Activated naive CD4-positive, alpha-beta T cell treated with anti-CD3 and anti-CD28 coated beads, Interleukin-2, amount 50 U/mL, for 16 hours (primary cell): ENCODE results near the gene KMT2C.
"Not testable (repeated sequence)": the region's sequence is repeated elsewhere in the genome, so short reads cannot be mapped to it uniquely, and the experiment has no call there.

ENCODE experiments used
- DNase-seq: peaks from one replicate; pipeline ENCODE4 v3.0.0-alpha.2; 2020

KMT2C gene

DNA sequence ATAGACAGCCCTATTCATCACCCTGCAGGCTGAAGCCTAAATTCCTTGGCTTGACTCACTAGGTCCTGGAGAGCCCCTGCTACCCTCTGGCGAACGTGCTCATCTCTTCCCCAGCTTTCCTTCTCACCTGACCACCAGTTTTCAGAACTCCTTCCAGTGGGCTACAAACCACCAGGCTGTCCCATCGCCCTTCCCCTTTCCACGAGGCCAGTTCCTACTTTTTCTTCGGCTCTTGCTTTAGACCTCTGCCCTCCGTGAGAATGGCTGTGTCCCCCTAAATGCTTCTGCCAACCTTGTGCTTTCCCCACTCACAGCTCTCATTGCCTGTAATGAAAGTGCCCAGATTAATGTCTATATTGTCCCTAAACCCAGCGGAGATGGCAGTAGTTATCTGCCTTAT lies 5.4 kb upstream of the KMT2C start:
- not testable (repeated sequence) for DNase-seq

- DNase-seq, result not testable (repeated sequence)
Measured at GRCh38 chr7:152438017-152438416, 2.2 kb upstream of the KMT2C start.

DNA sequence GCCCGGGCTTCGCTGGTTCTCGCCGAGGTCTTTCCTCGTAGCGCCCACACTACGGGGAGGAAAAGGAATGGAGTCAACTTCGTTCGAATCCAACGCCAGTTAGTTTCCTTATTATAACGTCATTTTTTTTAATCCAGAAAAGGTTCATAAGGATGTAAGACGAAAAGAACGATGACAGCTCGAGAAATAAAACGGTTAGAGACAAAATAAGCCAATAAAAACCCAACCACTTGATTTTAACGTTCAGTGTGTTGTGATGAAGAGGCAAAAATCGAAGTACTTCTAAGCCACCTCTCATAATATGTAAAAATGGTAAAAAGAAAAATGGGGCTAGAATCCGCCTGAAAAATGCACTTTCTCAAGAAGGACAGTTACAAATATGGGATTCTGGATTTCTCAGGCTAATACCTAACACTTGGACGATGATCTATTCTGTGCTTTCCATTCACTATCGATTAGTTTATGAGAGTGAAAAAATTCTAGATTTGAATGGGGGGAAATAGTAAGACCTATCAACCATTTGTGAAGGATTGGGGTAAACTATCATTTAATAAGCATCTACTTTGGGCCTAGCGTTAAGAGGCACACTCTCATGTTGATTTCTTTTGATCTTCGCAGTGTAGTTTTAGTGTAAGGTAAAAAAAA lies 1.2 kb upstream of the KMT2C start:
- DNase-seq, result not testable (repeated sequence)

GRCh38 chr7:152436111-152436930 lies 518 bp upstream of the KMT2C start:
- peak; percentile 88 for DNase-seq

DNA sequence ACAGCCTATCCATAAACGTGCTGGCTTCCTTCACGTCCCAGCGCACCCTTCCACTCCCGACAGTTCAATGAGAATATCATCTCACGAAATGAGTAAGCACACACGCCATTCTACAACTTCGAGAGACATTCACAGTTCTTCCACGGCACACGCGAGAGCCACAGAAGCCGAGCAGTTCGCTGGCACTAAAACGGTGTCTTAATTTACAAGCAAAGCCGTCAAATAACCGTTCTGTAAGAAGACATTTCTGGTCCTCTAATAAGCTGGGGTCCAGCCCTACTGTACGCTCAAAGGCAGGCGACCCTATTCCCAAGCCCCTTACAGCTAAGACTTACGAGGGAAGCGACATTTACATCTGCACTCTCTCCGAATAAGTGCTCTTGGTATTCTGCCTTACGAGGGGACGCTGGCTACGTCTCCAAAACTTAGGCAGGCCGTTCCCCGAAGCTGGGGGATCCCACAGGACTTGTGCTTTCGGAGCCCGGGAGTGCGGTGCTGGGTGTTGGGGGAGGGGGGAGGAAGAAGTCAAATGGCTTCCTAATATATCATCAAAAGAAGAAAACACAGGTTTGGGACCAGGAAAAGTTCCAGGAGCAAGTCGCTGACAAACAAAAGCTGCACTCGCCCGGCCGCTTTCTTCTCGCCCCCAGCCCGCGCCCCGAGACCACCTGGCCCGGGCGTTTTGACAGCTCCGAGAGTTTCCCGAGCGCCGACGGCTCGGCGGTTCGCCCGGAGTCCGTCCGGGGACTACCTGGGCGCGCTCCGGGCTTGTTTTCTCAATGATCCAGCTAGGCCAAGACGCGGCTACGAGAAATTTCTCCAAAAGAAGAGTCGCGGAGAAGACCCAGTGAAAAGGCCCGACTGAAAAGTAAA lies 1.1 kb downstream of the KMT2C start:
- peak; percentile 45 for DNase-seq

DNA sequence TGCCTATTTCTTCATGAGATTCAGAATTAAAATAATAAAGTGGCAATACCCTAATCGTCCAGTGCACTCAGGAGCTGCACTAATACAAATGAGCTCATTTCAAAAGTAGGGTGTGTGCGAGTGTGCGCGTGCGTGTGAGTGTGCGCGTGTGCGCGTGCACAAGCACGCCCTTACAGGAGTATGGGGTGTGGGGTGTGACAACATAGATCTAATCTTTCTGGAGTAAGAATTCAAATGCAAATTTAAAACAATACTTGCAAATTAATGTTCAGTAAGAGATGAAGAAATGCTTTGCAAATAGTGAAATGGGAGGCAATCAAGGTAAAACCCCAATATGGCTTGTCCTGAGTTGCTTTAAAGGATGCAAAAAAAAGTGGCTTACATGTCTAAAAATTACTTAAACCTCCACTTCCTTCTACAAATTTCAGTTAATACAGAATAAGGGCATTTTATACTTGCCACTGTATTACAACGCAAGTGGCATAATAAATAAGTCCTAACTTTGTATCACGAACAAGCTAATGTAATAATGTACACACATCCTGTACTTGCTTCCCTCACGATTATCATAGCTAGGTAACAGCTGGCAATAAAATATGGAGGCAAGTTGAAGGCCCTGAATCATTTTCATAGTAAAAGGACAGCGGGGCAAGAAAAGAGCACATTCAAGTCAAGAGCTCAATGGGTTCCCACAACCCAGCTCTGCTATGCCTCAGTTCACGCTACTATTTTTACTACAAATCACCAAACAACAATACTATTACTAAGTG lies 1.9 kb downstream of the KMT2C start:
- DNase-seq, result peak; percentile 66

- DNase-seq, result not testable (repeated sequence)
Measured at GRCh38 chr7:152432735-152433134, 3.1 kb downstream of the KMT2C start.

DNA sequence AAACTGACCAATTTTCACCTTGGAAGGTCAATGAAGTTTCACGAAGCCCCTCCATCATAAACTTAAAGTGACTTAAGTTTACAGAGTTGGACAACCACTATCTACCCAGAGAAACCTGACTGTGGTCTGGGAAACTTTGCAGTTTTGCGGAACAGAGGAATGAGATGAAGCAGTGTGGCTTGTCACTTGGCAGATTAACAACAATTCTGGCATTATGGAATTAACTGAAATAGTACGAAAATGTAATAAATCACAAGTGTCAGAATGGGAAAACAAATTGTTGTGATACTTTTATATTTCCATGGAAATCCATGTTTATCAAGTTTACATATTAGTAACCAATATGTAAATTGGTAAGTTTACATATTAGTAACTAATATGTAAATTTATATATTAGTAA lies 4.9 kb downstream of the KMT2C start:
- DNase-seq, result no peak

GRCh38 chr7:152430118-152430517 lies 5.7 kb downstream of the KMT2C start:
- DNase-seq, result not testable (repeated sequence)

GRCh38 chr7:152424348-152425108 lies 11.3 kb downstream of the KMT2C start:
- no peak for DNase-seq

GRCh38 chr7:152423991-152424347 lies 11.8 kb downstream of the KMT2C start:
- DNase-seq, result no peak

DNA sequence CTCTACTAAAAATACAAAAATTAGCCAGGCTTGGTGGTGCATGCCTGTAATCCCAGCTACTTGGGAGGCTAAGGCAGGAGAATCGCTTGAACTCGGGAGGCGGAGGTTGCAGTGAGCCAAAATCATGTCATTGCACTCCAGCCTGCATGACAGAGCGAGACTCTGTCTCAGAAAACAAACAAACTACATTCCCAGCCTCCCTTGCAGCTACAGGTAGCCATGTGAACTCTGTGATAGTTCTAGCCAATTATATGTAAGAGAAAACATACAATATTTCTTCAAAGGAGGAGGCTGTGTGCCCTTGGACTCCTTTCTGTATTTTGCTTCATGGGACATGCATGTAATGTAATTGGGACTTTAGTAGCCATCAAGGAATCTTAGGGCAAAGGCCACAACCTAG lies 12.6 kb downstream of the KMT2C start:
- not testable (repeated sequence) for DNase-seq

DNA sequence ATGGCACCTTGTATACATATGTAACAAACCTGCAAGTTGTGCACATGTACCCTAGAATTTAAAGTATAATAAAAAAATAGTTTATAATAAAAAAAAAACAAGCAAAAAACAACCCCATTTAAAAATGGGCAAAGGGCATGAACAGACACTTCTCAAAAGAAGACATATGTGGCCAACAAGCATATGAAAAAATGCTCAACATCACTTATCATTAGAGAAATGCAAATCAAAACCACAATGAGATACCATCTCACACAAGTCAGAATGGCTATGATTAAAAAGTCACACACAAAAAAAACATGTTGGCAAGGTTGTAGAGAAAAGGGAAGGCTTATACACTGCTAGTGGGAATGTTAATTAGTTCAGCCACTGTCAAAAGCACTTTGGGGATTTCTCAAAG lies 14.9 kb downstream of the KMT2C start:
- not testable (repeated sequence) for DNase-seq

- DNase-seq, result no peak
Measured at GRCh38 chr7:152419473-152420429, 16.1 kb downstream of the KMT2C start.

DNA sequence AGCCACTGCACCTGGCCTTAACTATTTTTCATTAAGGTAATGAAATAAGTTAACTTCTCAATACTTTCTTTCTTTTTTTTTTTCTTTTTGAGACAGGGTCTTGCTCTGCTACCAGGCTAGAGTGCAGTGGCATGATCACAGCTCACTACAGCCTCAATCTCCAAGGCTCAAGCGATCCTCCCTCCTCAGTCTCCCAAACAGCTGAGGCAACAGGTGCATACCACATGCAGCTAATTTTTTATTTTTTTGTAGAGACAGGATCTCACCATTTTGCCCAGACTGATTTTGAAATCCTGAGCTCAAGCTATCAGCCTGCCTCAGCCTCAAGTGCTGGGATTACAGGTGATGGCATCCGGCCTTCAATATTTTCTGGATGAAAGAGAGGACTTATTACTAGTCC lies 21.0 kb downstream of the KMT2C start:
- no peak for DNase-seq

GRCh38 chr7:152411389-152411788 lies 24.4 kb downstream of the KMT2C start:
- no peak for DNase-seq

DNA sequence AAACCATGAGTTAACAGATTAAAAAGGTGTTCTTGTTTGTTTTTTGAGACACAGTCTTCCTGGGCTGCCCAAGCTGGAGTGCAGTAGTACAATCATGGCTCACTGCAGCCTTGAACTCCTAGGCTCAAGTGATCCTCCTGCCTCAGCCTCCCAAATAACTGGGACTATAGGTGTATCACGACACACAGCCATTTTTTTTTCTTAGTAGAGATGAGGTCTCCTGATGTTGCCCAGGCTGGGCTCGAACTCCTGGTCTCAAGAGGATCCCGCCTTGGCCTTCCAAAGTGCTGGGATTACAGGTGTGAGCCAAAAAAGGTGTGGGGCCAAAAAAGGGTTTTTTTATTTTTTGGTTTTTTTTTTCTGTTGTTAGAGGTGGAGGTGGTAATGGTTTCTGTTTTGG lies 29.3 kb downstream of the KMT2C start:
- DNase-seq, result no peak

DNA sequence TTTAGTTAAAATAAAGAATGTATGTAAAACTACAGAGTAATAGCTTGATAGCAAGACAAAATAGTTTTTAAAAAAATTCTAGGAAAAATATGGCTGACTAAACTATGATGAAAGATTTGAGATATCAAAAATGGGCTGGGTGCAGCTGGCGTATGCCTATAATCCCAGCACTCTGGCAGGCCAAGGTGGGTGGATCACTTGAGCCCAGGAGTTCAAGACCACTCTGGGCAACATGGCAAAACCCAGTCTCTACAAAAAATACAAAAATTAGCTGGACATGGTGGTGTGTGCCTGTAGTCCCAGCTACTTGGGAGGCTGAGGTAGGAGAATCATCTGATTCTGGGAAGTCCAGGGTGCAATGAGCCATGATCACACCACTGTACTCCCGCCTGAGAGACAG lies 29.8 kb downstream of the KMT2C start:
- not testable (repeated sequence) for DNase-seq

GRCh38 chr7:152403726-152404125 lies 32.1 kb downstream of the KMT2C start:
- DNase-seq, result no peak

- DNase-seq, result no peak
Measured at GRCh38 chr7:152402384-152403250, 33.2 kb downstream of the KMT2C start.
